Effector CD4-positive, alpha-beta T cell (primary cell): Measurements from ENCODE around the gene DGUOK.
A peak's percentile ranks its signal among the peaks of the same experiment; 100 is the strongest.

Source experiments
- DNase-seq: peaks from one replicate; pipeline ENCODE4 v3.0.0-alpha.2; 2020

Gene DGUOK

GRCh38 chr2:73999881-74000597 is 73.4 kb downstream of the DGUOK start:
- DNase-seq = no peak

- DNase-seq = no peak
These were observed 74.0 kb downstream of the DGUOK start for GRCh38 chr2:74000666-74001065.

GRCh38 chr2:74001121-74001520 is 74.4 kb downstream of the DGUOK start:
- DNase-seq = no peak

GRCh38 chr2:74001781-74002504 is 75.3 kb downstream of the DGUOK start:
- no peak for DNase-seq

DNA sequence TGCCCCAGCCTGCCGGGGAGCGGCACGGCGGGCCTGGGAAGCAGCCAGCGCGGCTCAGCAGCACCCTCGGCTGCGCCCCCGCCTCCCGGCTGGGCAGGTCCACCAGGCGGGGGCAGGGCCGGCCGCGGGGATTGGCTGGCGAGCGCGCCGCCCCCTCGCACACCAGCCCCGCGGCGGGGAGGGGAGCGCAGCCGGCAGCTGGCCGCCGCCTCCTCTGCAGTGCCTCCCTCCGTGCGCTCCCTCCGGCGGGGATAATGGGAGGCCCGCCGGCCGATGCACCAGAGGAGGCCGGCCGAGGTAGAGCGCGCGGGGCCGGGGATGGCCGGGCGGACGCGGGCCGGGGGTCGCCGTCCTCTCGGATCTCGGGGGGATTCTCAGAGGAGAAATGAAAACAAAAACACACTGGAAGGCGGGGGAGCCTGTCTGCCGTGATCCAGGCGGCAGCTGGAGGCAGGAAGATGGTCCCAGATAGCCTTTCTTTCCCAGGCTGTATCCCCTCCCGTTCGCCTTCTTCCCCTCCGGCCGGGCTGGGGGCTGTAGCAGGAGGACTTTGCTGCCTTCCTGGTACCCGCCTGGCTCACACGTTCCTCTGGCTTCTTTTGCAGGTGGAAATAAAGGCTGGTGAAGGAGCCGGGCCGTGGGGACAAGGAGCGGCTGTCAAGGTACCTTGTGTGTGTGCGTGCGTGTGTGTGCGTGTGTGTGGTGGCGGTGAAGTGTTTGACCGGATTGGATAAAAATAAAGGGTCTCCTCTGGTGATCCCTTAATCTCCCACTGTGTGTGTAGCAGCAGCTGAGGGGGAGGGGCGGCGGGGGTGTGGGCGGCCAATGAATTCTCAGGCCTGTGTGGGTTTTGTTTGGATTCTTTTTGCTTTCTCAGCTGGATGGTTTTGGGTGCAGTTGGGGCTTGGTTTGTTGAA is 76.1 kb downstream of the DGUOK start:
- peak; percentile 74 for DNase-seq

DNA sequence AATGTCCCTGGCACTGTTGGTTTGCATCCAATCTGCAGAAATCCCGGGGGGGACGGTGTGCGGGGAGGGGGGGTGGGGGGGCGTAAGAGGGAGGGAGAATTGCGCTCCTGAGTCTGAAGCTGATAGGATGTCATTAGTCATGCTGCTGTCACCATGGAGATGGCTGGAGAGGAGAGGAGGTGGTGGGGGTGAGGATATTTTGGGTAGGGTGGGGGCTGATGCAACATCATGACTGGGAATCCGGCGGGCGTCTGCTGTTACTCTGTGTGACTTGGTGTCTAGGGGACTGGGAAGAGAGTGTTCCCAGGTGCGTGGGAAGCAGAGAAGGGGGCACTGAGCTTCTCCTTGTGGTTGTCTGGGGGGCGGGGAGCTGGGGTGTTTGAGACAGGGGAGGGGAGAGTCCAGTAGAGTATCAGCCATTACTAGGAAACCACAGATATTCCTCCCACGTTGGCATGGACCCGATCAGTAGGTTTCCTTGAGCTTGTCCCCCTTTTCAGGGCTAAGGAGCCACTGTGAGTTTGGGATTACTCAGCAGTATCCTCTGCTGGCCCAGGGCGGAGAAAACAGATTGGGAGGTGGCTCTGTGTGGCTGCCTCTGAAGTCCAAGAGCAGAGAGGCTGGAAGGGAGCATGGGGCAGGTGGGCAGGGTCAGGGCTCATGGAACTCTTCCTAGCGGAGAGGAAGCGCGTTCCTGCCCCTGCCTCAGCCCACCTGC is 77.0 kb downstream of the DGUOK start:
- DNase-seq = no peak

GRCh38 chr2:74004212-74005182 is 77.8 kb downstream of the DGUOK start:
- no peak for DNase-seq

GRCh38 chr2:74005786-74006185 is 79.1 kb downstream of the DGUOK start:
- DNase-seq = no peak

- DNase-seq = no peak
These were observed 79.8 kb downstream of the DGUOK start for GRCh38 chr2:74006459-74006858.

DNA sequence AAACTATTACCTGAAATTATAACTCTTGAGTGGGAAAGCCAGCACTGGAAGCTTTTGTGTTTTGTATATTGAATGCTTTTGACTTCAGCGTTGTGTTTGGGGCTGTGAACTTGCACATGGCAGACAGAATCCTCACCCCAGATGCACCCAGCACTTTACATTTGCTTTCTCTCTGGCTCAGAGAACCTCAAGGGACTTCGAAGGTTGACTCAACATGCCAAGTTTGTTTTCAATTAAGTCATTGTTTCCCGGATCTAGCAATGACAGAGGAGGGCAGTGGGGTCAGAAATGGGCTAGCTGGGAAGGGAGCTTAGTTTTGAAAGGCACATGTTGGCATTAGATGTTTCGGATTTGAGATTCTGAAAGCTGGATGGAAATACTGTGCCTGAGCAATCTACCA is 80.4 kb downstream of the DGUOK start:
- no peak for DNase-seq

DNA sequence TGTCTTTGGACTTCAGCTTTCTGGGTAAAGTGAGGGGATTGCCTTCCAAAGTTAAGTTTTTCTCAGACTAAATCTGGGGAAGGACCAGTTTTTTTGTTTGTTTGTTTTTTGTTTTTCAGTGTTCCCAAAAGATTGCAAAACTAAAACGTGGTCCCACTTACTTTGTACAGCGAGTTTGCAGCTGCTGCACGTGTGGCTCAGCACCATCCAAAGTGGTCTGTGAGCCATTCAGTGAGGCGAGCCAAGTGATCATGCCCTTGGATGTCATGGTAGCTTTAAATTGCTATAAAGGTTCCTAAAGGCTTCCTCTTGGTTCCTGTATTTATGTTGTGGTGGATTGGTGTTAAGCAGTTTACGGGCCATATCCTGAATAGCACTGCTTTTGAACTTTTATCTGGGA is 81.0 kb downstream of the DGUOK start:
- no peak for DNase-seq
